HEK293 (cell line): ENCODE data around the gene NCOR1.

Experiments
- PRDM10 ChIP-seq: fragments of 450-650 bp; formaldehyde crosslinking; IDR thresholded peaks from 2 replicates; pipeline ENCODE4 v1.5.1; 2016; ENCODE audit warnings: missing biosample characterization, missing genetic modification characterization
- ZFP41 ChIP-seq: fragments of 450-650 bp; formaldehyde crosslinking; IDR thresholded peaks from 2 replicates; pipeline ENCODE4 v1.5.1; 2016; ENCODE audit warnings: missing biosample characterization, missing genetic modification characterization, borderline replicate concordance

- no peak for TF ChIP-seq PRDM10
- TF ChIP-seq ZFP41 (tag by site-specific recombination) = no peak
These were observed 36.2 kb upstream of the NCOR1 start for GRCh38 chr17:16251556-16251955.
